GM21737 (cell line): ENCODE measurements around the gene NELFCD.
"Not testable (repeated sequence)": the region's sequence is repeated elsewhere in the genome, so short reads cannot be mapped to it uniquely, and the experiment has no call there.

Experiments
- ATAC-seq: cut with Tn5 transposase; IDR thresholded peaks from one replicate; pipeline ENCODE4 v1.9.1; 2021; ENCODE audit warnings: mild to moderate bottlenecking, moderate library complexity; ENCODE audit not compliant: unreplicated experiment

Gene NELFCD

GRCh38 chr20:58971429-58971828 lies 9.6 kb upstream of the NELFCD start:
- no peak for ATAC-seq

GRCh38 chr20:58973179-58973578 lies 7.9 kb upstream of the NELFCD start:
- ATAC-seq = no peak

- ATAC-seq = no peak
These were observed 7.2 kb upstream of the NELFCD start for GRCh38 chr20:58973866-58974265.

GRCh38 chr20:58975353-58975752 lies 5.7 kb upstream of the NELFCD start:
- no peak for ATAC-seq

GRCh38 chr20:58976061-58976730 lies 4.9 kb upstream of the NELFCD start:
- ATAC-seq = no peak

GRCh38 chr20:58978351-58979190 lies 2.5 kb upstream of the NELFCD start:
- no peak for ATAC-seq

- ATAC-seq = peak; percentile 8
These were observed 740 bp downstream of the NELFCD start for GRCh38 chr20:58981628-58982364.

- no peak for ATAC-seq
These were observed 1.5 kb downstream of the NELFCD start for GRCh38 chr20:58982406-58983114.

GRCh38 chr20:58983115-58983468 lies 2.0 kb downstream of the NELFCD start:
- ATAC-seq = not testable (repeated sequence)

GRCh38 chr20:58984691-58985090 lies 3.6 kb downstream of the NELFCD start:
- no peak for ATAC-seq

GRCh38 chr20:58985656-58986055 lies 4.6 kb downstream of the NELFCD start:
- ATAC-seq = no peak

- ATAC-seq = no peak
These were observed 5.4 kb downstream of the NELFCD start for GRCh38 chr20:58986286-58986967.

- ATAC-seq = no peak
These were observed 6.0 kb downstream of the NELFCD start for GRCh38 chr20:58986968-58987517.

- ATAC-seq = no peak
These were observed 6.9 kb downstream of the NELFCD start for GRCh38 chr20:58987790-58988564.

GRCh38 chr20:58988565-58988882 lies 7.5 kb downstream of the NELFCD start:
- no peak for ATAC-seq

- ATAC-seq = no peak
These were observed 8.1 kb downstream of the NELFCD start for GRCh38 chr20:58989196-58989595.

- no peak for ATAC-seq
These were observed 9.8 kb downstream of the NELFCD start for GRCh38 chr20:58990651-58991445.

- no peak for ATAC-seq
These were observed 10.7 kb downstream of the NELFCD start for GRCh38 chr20:58991715-58992114.

- ATAC-seq = no peak
These were observed 11.9 kb downstream of the NELFCD start for GRCh38 chr20:58992911-58993310.
